Sigmoid colon (tissue), 4 donors: ENCODE measurements around the gene FAR2.
"Not testable (repeated sequence)": the region's sequence is repeated elsewhere in the genome, so short reads cannot be mapped to it uniquely, and the experiment has no call there.

ENCODE experiments used
- CTCF ChIP-seq, 4 experiments: fragments of 450-650 bp in 3 of 4; fragments of 200-600 bp in 1 of 4; IDR thresholded peaks; one replicate each; pipeline ENCODE4 v1.5.1; 2016 to 2019; ENCODE audit warnings: antibody characterized with exemption in 4 of 4, mild to moderate bottlenecking in 3 of 4, moderate library complexity in 2 of 4
- EP300 ChIP-seq, 4 donors: sonication (generic); formaldehyde crosslinking; IDR thresholded peaks; one replicate each; pipeline ENCODE4 v1.6.1; 2017; ENCODE audit warnings: antibody characterized with exemption in 4 of 4
- POLR2A ChIP-seq, 2 donors: fragments of 450-650 bp; IDR thresholded peaks; one replicate each; pipeline ENCODE4 v1.6.1; 2016; ENCODE audit warnings: antibody characterized with exemption in 2 of 2, mild to moderate bottlenecking in 2 of 2, moderate library complexity in 2 of 2

GRCh38 chr12:29138256-29138655 is 10.8 kb upstream of the FAR2 start:
- TF ChIP-seq CTCF, EP300, POLR2A (IDR thresholded peaks at IDR 0.05): not testable (repeated sequence)
